OCI-LY3 (cell line): Measurements from ENCODE around the gene USP53.

Experiments
- H2AFZ ChIP-seq: fragments of 200-600, 300-600 bp; shearing (Covaris generic); 2 replicates; pipeline ENCODE4 v1.6.0; 2014; ENCODE audit warnings: antibody characterized with exemption, low read depth, low read length
- H3K27ac ChIP-seq: fragments of 200-600, 300-600 bp; sonication (generic); 2 replicates; pipeline ENCODE4 v1.5.1; 2014; ENCODE audit warnings: mild to moderate bottlenecking, low read length, moderate library complexity, mixed read lengths
- H3K27me3 ChIP-seq: fragments of 200-600, 300-600 bp; sonication (generic); 2 replicates; pipeline ENCODE4 v1.6.1; 2014; ENCODE audit warnings: low read depth, low read length, mixed read lengths
- H3K36me3 ChIP-seq: fragments of 200-600, 300-600 bp; sonication (generic); replicated peaks from 2 replicates; pipeline ENCODE3; 2014; ENCODE audit warnings: low read depth, low read length, mixed read lengths
- H3K4me1 ChIP-seq: fragments of 300-600, 200-600 bp; sonication (generic); 2 replicates; pipeline ENCODE4 v1.6.1; 2014; ENCODE audit warnings: low read length, mixed read lengths
- H3K4me2 ChIP-seq: fragments of 200-600, 300-600 bp; sonication (generic); 2 replicates; pipeline ENCODE4 v1.6.1; 2014; ENCODE audit warnings: low read length, mixed read lengths
- H3K4me3 ChIP-seq: fragments of 300-600, 200-600 bp; sonication (generic); 2 replicates; pipeline ENCODE4 v1.5.1; 2014; ENCODE audit warnings: antibody characterized with exemption, mild to moderate bottlenecking, low read length, moderate library complexity
- H3K79me2 ChIP-seq: fragments of 300-600, 200-600 bp; shearing (Covaris generic); 2 replicates; pipeline ENCODE4 v1.6.1; 2014; ENCODE audit warnings: mild to moderate bottlenecking, low read length, mixed read lengths
- H3K9ac ChIP-seq: fragments of 300-600, 200-600 bp; shearing (Covaris generic); 2 replicates; pipeline ENCODE4 v1.6.0; 2014; ENCODE audit warnings: mild to moderate bottlenecking, low read length, moderate library complexity
- H3K9me3 ChIP-seq: fragments of 200-600, 300-600 bp; shearing (Covaris generic); 2 replicates; pipeline ENCODE4 v1.6.1; 2014; ENCODE audit warnings: low read length, mixed read lengths; ENCODE audit not compliant: insufficient read depth
- H4K20me1 ChIP-seq: fragments of 200-600, 300-600 bp; sonication (generic); 2 replicates; pipeline ENCODE4 v1.6.1; 2016; ENCODE audit warnings: low read length, mixed read lengths; ENCODE audit not compliant: insufficient read depth
- CTCF ChIP-seq: fragments of 200-600, 300-600 bp; sonication (generic); IDR thresholded peaks from 2 replicates; pipeline ENCODE4 v1.5.1; 2014; ENCODE audit warnings: antibody characterized with exemption, low read length, low read depth
- EZH2phosphoT487 ChIP-seq: fragments of 200-600 bp; shearing (Covaris generic); IDR thresholded peaks from 2 replicates; pipeline ENCODE4 v1.6.1; 2018; ENCODE audit warnings: antibody characterized with exemption, mixed run types, low read depth

Gene USP53

GRCh38 chr4:119206178-119206577 is 6.3 kb upstream of the USP53 start:
- peaks cover 4% of the 10 kb centered on the region; the same call in 1 of the 2 replicates for H3K27me3 ChIP-seq
- no peaks in the 10 kb centered on the region for H3K79me2 ChIP-seq
- TF ChIP-seq CTCF (no peak), EZH2phosphoT487 (no peak)
- H3K9me3 ChIP-seq: no peaks in the 10 kb centered on the region
- H3K4me2 ChIP-seq: no peak overlapping the region
- no peak overlapping the region for H3K9ac ChIP-seq
- H3K4me1 ChIP-seq: peaks cover 15% of the 10 kb centered on the region
- no peaks in the 10 kb centered on the region for H3K36me3 ChIP-seq
- no peak overlapping the region for H3K4me3 ChIP-seq
- H2AFZ ChIP-seq: no peak overlapping the region
- no peak overlapping the region for H3K27ac ChIP-seq
- no peaks in the 10 kb centered on the region for H4K20me1 ChIP-seq

- no peak overlapping the region for H3K4me3 ChIP-seq
- peaks cover 8% of the 10 kb centered on the region; the same call in 1 of the 2 replicates for H3K27me3 ChIP-seq
- no peak overlapping the region for H3K27ac ChIP-seq
- no peak overlapping the region for H3K4me2 ChIP-seq
- H3K9ac ChIP-seq: no peak overlapping the region
- H4K20me1 ChIP-seq: no peaks in the 10 kb centered on the region
- H3K4me1 ChIP-seq: peaks cover 21% of the 10 kb centered on the region
- H3K9me3 ChIP-seq: no peaks in the 10 kb centered on the region
- no peak overlapping the region for H2AFZ ChIP-seq
- H3K36me3 ChIP-seq: no peaks in the 10 kb centered on the region
- no peak for TF ChIP-seq CTCF
- TF ChIP-seq EZH2phosphoT487: no peak
- no peaks in the 10 kb centered on the region for H3K79me2 ChIP-seq
Observed at GRCh38 chr4:119207051-119207450, 5.5 kb upstream of the USP53 start.

GRCh38 chr4:119209077-119209476 is 3.4 kb upstream of the USP53 start:
- Histone ChIP-seq H3K9ac (no peak overlapping the region), H4K20me1 (no peaks in the 10 kb centered on the region), H3K4me3 (no peak overlapping the region), H3K9me3 (no peaks in the 10 kb centered on the region), H3K27me3 (peaks cover 8% of the 10 kb centered on the region; the same call in 1 of the 2 replicates), H3K79me2 (peaks cover 3% of the 10 kb centered on the region; the same call in 1 of the 2 replicates), H3K27ac (no peak overlapping the region), H2AFZ (no peak overlapping the region), H3K36me3 (no peaks in the 10 kb centered on the region), H3K4me2 (no peak overlapping the region), H3K4me1 (peaks cover 26% of the 10 kb centered on the region)
- TF ChIP-seq CTCF: no peak
- TF ChIP-seq EZH2phosphoT487: no peak

- Histone ChIP-seq H2AFZ (no peak overlapping the region), H3K27ac (no peak overlapping the region), H4K20me1 (no peaks in the 10 kb centered on the region), H3K4me1 (peaks cover 28% of the 10 kb centered on the region), H3K79me2 (peaks cover 3% of the 10 kb centered on the region; the same call in 1 of the 2 replicates), H3K4me3 (no peak overlapping the region), H3K4me2 (no peak overlapping the region), H3K36me3 (no peaks in the 10 kb centered on the region), H3K9ac (no peak overlapping the region), H3K27me3 (peaks cover 8% of the 10 kb centered on the region; the same call in 1 of the 2 replicates), H3K9me3 (no peaks in the 10 kb centered on the region)
- no peak for TF ChIP-seq CTCF
Observed at GRCh38 chr4:119209586-119209985, 2.9 kb upstream of the USP53 start.
